Body of pancreas (tissue), 4 donors: ENCODE data around the gene DNAAF1. TPM values are rescaled to one million over a fixed set of nuclear protein-coding genes. Genes with fewer than 3 reads are reported as not detected.
"Not testable (repeated sequence)": the region's sequence is repeated elsewhere in the genome, so short reads cannot be mapped to it uniquely, and the experiment has no call there.

ENCODE experiments used
- ATAC-seq: fragments of 150-250 bp; one replicate; pipeline ENCODE4 v1.9.1; 2016
- DNase-seq, 4 donors: peaks; one replicate each; pipeline ENCODE4 v3.0.0-alpha.2; 2019
- H3K27ac ChIP-seq, 4 donors: fragments of 200-600 bp; sonication (generic); 1 replicate in 3 of 4; 2 replicates in 1 of 4; pipeline versions ENCODE4 v1.5.1 to v1.6.1; 2016 to 2019; ENCODE audit warnings: mild to moderate bottlenecking in 1 of 4, mixed read lengths in 1 of 4, moderate library complexity in 1 of 4
- H3K27me3 ChIP-seq, 2 donors: fragments of 200-600 bp; sonication (generic); one replicate each; pipeline ENCODE4 v1.6.0; 2016; ENCODE audit warnings: mild to moderate bottlenecking in 1 of 2
- H3K36me3 ChIP-seq, 2 donors: fragments of 200-600 bp; sonication (generic); replicated peaks in 1 of 2; 2 replicates each; pipeline ENCODE4 v1.5.1; 2016; ENCODE audit warnings: low read depth in 2 of 2; ENCODE audit not compliant: insufficient read depth in 1 of 2
- H3K4me1 ChIP-seq: fragments of 200-600 bp; sonication (generic); one replicate; pipeline ENCODE4 v1.6.0; 2016
- H3K4me3 ChIP-seq, 2 donors: fragments of 200-600 bp; sonication (generic); 1 replicate in 1 of 2; 2 replicates in 1 of 2; pipeline ENCODE4 v1.5.1; 2016 to 2019
- H3K9me3 ChIP-seq, 3 donors: fragments of 200-600 bp; sonication (generic); 1 replicate in 2 of 3; 2 replicates in 1 of 3; pipeline ENCODE4 v1.5.1; 2016
- POLR2A ChIP-seq, 3 donors: fragments of 450-650 bp; IDR thresholded peaks; one replicate each; pipeline ENCODE4 v1.6.1; 2016; ENCODE audit warnings: antibody characterized with exemption in 3 of 3, mild to moderate bottlenecking in 2 of 3
- WGBS, 2 donors: methylation state at CpG; one replicate each; pipeline ENCODE4 v1.1.5; 2017; 5-methylcytosine and 5-hydroxymethylcytosine counted together
- intact Hi-C: fragments of 100-400 bp; cut with DNase I; formaldehyde crosslinking; loops from one replicate; pipeline ENCODE4 v1.15.1; 2023
- total RNA-seq, 2 donors: library from RNA; depleted of rRNA; stranded (reverse); fragments of >200 nt; gene quantifications; one replicate each; pipeline ENCODE4 v1.1.0, GENCODE V29; 2016
- TF ChIP-seq, protein P1 (sequence below), 7 experiments: fragments of 450-650 bp in 4 of 7; fragments of 200-600 bp in 3 of 7; sonication (generic) in 3 of 7; IDR thresholded peaks; one replicate each; pipeline ENCODE4 v1.5.1; 2016 to 2019; ENCODE audit warnings: antibody characterized with exemption in 7 of 7

The DNAAF1 gene
- total RNA-seq, 2 donors from 2014 or later = 0.99 to 1.3 TPM

DNA sequence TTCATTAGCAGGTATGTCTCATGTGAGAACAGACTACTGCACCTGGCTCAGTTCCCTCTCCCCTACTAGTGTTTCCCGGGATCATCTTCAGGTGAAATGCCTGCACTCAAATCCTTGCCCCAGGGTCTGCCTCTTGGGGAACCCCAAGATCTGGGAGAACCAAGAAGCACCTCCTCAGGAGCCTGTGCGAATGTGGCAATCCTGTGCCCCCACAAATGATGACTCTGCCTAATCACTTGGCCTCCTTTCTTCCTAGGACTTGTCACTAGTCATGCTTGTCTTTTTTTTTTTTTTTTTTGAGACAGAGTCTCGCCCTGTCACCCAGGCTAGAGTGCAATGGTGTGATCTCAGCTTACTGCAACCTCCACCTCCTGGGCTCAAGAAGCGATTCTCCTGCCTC is 67.5 kb downstream of the DNAAF1 start:
- 74% methylated on average over 4 of the region's 4 CpGs for whole genome bisulfite sequencing, 2 donors

DNA sequence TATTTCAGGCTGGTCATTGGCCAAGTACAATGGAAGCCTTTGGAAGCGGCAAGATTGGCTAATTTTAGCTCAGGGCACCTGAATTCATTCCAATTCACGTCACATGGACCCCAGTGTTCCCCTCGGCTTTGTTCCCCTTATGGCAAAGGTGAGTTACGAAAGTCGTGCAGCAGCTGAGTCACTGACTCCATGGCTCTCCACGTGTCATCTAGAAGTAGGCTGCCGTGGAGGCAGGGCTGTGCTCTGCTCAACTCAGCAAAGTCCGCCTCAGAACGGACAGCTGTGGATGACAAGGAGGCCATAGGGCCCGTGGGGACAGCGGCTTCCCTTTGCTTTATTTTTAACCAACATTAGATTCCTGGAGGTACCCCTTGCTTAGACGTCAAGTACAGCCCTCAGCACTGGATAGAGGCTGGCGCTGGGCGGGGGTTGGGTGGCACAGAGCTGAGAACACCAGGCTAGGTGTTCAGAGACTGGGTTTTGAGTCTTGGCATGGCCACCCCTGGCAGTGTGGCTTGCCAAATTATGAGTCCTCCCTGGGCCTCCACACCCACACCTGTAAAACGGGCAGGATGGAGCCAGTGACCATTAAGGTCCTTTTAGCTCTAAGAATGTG is 69.5 kb downstream of the DNAAF1 start:
- no peak overlapping the region for H3K27ac ChIP-seq
- WGBS, 2 donors = 75% methylated on average over 8 to 15 of the region's 15 CpGs
- H3K4me1 ChIP-seq = no peaks in the 10 kb centered on the region
- DNase-seq (no peak), ATAC-seq (no peak)
- no peak for TF ChIP-seq POLR2A (IDR thresholded peaks at IDR 0.05)
- TF ChIP-seq, protein P1, sequence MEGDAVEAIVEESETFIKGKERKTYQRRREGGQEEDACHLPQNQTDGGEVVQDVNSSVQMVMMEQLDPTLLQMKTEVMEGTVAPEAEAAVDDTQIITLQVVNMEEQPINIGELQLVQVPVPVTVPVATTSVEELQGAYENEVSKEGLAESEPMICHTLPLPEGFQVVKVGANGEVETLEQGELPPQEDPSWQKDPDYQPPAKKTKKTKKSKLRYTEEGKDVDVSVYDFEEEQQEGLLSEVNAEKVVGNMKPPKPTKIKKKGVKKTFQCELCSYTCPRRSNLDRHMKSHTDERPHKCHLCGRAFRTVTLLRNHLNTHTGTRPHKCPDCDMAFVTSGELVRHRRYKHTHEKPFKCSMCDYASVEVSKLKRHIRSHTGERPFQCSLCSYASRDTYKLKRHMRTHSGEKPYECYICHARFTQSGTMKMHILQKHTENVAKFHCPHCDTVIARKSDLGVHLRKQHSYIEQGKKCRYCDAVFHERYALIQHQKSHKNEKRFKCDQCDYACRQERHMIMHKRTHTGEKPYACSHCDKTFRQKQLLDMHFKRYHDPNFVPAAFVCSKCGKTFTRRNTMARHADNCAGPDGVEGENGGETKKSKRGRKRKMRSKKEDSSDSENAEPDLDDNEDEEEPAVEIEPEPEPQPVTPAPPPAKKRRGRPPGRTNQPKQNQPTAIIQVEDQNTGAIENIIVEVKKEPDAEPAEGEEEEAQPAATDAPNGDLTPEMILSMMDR (IDR thresholded peaks at IDR 0.05) = no peak
- no peak overlapping the region for H3K4me3 ChIP-seq
- H3K9me3 ChIP-seq = no peaks in the 10 kb centered on the region
- intact Hi-C loops = no loop called here
- no peaks in the 10 kb centered on the region for H3K36me3 ChIP-seq
- no peaks in the 10 kb centered on the region for H3K27me3 ChIP-seq

More for the DNA sequence above, 67.5 kb downstream of the DNAAF1 start:
- DNase-seq = no peak
- no peak for ATAC-seq
- intact Hi-C loops = no loop called here
- Histone ChIP-seq H3K27me3 (no peaks in the 10 kb centered on the region), H3K4me3 (no peak overlapping the region), H3K36me3 (no peaks in the 10 kb centered on the region), H3K9me3 (no peaks in the 10 kb centered on the region), H3K27ac (no peak overlapping the region), H3K4me1 (no peaks in the 10 kb centered on the region)
- no peak for TF ChIP-seq POLR2A (IDR thresholded peaks at IDR 0.05)
- TF ChIP-seq, protein P1 (IDR thresholded peaks at IDR 0.05) = no peak

DNA sequence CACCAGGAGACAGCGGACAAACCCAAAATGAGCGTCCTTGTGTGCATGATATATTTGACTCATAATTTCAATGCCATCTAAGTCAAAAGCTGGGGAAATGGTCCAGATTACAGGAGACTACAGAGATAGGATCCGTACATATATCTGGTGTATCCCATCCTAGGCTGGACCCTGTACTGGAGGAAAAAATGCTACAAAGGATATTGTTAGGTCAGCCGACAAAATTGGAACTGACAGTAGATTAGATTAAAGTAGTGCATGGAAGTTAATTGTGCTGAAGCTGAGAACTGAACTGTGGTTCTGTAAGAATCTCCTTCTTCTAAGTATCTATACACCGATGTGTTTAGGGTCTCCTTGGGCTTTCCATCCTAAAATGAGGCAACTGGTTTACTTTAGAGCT is 70.4 kb downstream of the DNAAF1 start:
- Histone ChIP-seq H3K9me3 (no peaks in the 10 kb centered on the region), H3K27ac (no peak overlapping the region), H3K36me3 (no peaks in the 10 kb centered on the region), H3K27me3 (no peaks in the 10 kb centered on the region), H3K4me3 (no peak overlapping the region), H3K4me1 (no peaks in the 10 kb centered on the region)
- intact Hi-C loops = no loop called here
- TF ChIP-seq, protein P1 (IDR thresholded peaks at IDR 0.05) = no peak
- no peak for TF ChIP-seq POLR2A (IDR thresholded peaks at IDR 0.05)
- WGBS, 2 donors = 73 to 76% methylated on average over 5 of the region's 5 CpGs
- no peak for DNase-seq
- no peak for ATAC-seq

DNA sequence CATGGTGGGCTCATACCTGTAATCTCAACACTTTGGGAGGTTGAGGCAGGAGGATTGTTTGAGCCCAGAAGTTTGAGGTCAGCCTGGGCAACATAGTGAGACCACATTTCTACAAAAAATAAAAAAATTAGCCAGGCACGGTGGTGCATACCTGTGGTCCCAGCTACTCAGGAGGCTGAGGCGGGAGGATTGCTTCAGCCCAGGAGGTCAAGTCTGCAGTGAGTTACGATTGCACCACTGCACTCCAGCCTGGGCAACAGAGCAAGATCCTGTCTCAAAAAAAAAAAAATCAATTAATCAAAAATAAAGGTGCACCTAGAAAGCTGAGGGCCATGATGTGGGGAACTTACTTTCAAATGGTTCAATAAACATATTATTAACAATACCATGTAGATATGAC is 71.0 kb downstream of the DNAAF1 start:
- ATAC-seq, H3K36me3 ChIP-seq, H3K4me1 ChIP-seq, H3K27me3 ChIP-seq, H3K4me3 ChIP-seq, H3K27ac ChIP-seq, intact Hi-C loops, DNase-seq, H3K9me3 ChIP-seq: not testable (repeated sequence)
- 74 to 79% methylated on average over 3 of the region's 3 CpGs for WGBS, 2 donors

DNA sequence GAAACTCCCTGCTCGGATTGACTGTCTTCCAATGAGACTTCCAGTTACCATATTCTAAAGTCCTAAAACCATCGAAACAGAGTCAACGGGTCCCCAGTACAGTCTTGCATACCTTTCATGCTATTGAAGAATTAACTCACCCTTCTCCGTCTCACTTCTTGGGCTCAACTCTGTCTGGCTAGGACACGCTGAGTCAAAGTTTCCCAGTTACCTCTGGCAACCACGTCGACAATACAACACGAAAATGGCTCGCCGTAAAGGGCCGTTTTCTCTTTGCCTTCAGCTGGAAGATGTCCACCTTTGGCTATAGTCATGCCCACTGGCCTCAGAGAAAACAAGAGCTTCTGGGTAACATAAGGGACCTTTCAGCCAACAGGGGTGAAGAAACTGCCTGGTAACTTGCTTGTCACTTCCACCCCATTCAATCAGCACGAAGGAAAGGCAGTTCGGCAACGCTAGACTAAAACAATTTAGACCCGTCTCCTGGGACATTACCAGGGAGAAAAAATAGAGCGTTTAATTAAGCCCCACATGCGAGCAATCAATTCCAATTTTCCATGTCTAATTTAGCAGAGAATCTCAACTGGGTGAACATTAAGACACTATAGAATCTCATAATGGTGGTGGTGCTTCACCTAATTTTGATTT is 73.2 kb downstream of the DNAAF1 start:
- WGBS, 2 donors = 65 to 72% methylated on average over 17 of the region's 17 CpGs
- no peaks in the 10 kb centered on the region for H3K9me3 ChIP-seq
- DNase-seq (no peak), ATAC-seq (no peak)
- H3K36me3 ChIP-seq = no peaks in the 10 kb centered on the region
- intact Hi-C loops = no loop called here
- no peak overlapping the region for H3K27ac ChIP-seq
- H3K4me1 ChIP-seq = no peaks in the 10 kb centered on the region
- H3K4me3 ChIP-seq = no peak overlapping the region
- TF ChIP-seq, protein P1 (IDR thresholded peaks at IDR 0.05) = no peak
- no peak for TF ChIP-seq POLR2A (IDR thresholded peaks at IDR 0.05)
- no peaks in the 10 kb centered on the region for H3K27me3 ChIP-seq
